ENCODE results near the gene KHDRBS2.

- TF ChIP-seq CTCF (IDR thresholded peaks at IDR 0.05) (no peak), POLR2A (IDR thresholded peaks at IDR 0.05) (no peak)
Measured at GRCh38 chr6:62162858-62163257, 123.2 kb downstream of the KHDRBS2 start.
